ENCODE results near the gene SERPINC1. TPM values are rescaled to one million over a fixed set of nuclear protein-coding genes. Genes with fewer than 3 reads are reported as not detected.
"Not testable (repeated sequence)": the region's sequence is repeated elsewhere in the genome, so short reads cannot be mapped to it uniquely, and the experiment has no call there.

SERPINC1 gene
- total and polyA plus RNA-seq, 2 of the 8 experiments (the other 6 are each of a cell fraction or from before 2014, with no cell fraction given), result 0.08 TPM; not detected in 1

DNA sequence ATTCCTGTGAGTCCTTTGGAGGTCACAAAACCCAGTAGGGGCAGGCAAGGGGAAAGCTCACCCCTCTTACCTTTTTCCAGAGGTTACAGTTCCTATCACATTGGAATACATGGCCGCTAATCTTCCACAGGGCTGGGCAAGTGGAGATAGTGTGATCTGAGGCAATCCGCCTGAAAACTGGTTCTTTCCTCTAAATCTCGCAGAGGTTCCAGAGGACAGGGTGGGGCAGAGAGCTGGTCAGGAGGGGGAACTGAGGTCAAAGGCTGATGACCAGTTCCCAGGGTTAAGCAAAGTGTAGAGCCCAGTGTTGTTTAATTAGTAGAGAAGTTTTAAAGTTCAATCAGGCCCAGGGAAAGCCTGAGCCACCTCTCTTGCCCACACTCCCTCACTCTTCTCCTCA lies at the start of gene SERPINC1 (continued):
- TF ChIP-seq, protein P1, sequence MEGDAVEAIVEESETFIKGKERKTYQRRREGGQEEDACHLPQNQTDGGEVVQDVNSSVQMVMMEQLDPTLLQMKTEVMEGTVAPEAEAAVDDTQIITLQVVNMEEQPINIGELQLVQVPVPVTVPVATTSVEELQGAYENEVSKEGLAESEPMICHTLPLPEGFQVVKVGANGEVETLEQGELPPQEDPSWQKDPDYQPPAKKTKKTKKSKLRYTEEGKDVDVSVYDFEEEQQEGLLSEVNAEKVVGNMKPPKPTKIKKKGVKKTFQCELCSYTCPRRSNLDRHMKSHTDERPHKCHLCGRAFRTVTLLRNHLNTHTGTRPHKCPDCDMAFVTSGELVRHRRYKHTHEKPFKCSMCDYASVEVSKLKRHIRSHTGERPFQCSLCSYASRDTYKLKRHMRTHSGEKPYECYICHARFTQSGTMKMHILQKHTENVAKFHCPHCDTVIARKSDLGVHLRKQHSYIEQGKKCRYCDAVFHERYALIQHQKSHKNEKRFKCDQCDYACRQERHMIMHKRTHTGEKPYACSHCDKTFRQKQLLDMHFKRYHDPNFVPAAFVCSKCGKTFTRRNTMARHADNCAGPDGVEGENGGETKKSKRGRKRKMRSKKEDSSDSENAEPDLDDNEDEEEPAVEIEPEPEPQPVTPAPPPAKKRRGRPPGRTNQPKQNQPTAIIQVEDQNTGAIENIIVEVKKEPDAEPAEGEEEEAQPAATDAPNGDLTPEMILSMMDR (IDR thresholded peaks at IDR 0.05; ENCODE audit: control extremely low read depth in 1 of 3, insufficient read depth in 1 of 3, low read depth in 1 of 3, low read length in 3 of 3), result no peak
- TF ChIP-seq CEBPB (IDR thresholded peaks at IDR 0.05; ENCODE audit: low read depth, low read length) (no peak), SIRT6 (IDR thresholded peaks at IDR 0.05; ENCODE audit: low read length) (no peak), POU5F1 (IDR thresholded peaks at IDR 0.05; ENCODE audit: low read depth, low read length) (no peak), JUND (IDR thresholded peaks at IDR 0.05; ENCODE audit: low read length) (no peak)

GRCh38 chr1:173965896-173966295 lies 48.8 kb upstream of the SERPINC1 start:
- not testable (repeated sequence) for H3K23me2 ChIP-seq (ENCODE audit: low read depth, low read length); DNase-seq (ENCODE audit: low read depth in 1 of 2, low spot score in 2 of 2); H2AFZ ChIP-seq (ENCODE audit: low read length); H3K23ac ChIP-seq (ENCODE audit: insufficient read length); H3K9ac ChIP-seq (replicated peaks in 1 of 4; ENCODE audit: extremely low read depth in 1 of 4, low read depth in 3 of 4, low read length in 3 of 4); H3K9me3 ChIP-seq (ENCODE audit: insufficient read depth in 2 of 2, low read depth in 1 of 2, low read length in 1 of 2); H4K20me1 ChIP-seq (replicated peaks in 1 of 2; ENCODE audit: control insufficient read depth in 1 of 2, insufficient read depth in 2 of 2, low read length in 2 of 2); H3K27ac ChIP-seq (ENCODE audit: low read depth, low read length); H4K8ac ChIP-seq (ENCODE audit: extremely low read depth, insufficient read depth, low read length); H2BK15ac ChIP-seq (ENCODE audit: low read length); H3K79me2 ChIP-seq (ENCODE audit: control insufficient read depth in 1 of 2, insufficient read depth in 2 of 2, low read length in 2 of 2); H2BK12ac ChIP-seq (ENCODE audit: low read depth, low read length); H2AK5ac ChIP-seq (ENCODE audit: low read depth, low read length); H3K4me1 ChIP-seq (replicated peaks in 1 of 4; ENCODE audit: control insufficient read depth in 3 of 4, insufficient read depth in 4 of 4, low read length in 3 of 4); H3K18ac ChIP-seq (ENCODE audit: extremely low read depth, low read length); FAIRE-seq; H3K79me1 ChIP-seq (ENCODE audit: low read depth, low read length); H2BK5ac ChIP-seq (ENCODE audit: low read depth, low read length); H3K56ac ChIP-seq (replicated peaks; ENCODE audit: insufficient read length, low read depth, low read length); H4K91ac ChIP-seq (replicated peaks; ENCODE audit: insufficient read length, low read length); H2BK20ac ChIP-seq (ENCODE audit: low read length); H3K14ac ChIP-seq (ENCODE audit: insufficient read length); H4K5ac ChIP-seq (ENCODE audit: insufficient read length, low read depth, low read length); H2BK120ac ChIP-seq (replicated peaks; ENCODE audit: low read depth, low read length); H3K4me2 ChIP-seq (ENCODE audit: insufficient read depth in 1 of 2, low read depth in 2 of 2, low read length in 2 of 2); H3K4ac ChIP-seq (replicated peaks; ENCODE audit: insufficient read length, low read depth, low read length); H3K27me3 ChIP-seq (replicated peaks in 1 of 4; ENCODE audit: control insufficient read depth in 3 of 4, extremely low read depth in 1 of 4, insufficient read depth in 3 of 4, low read length in 3 of 4); H3K4me3 ChIP-seq (ENCODE audit: extremely low read depth in 1 of 4, insufficient read depth in 2 of 4, low read depth in 3 of 4, low read length in 4 of 4)
- ChIA-PET CTCF (ENCODE audit: partially characterized antibody) (interaction anchor here (0.7 to 0.9 kb wide), 4 partner anchors 31 to 253 kb away, joined by 3 read pairs; no protein-coding TSS in a partner anchor), POLR2A (ENCODE audit: partially characterized antibody) (interaction anchor here (0.6 to 3.6 kb wide), 2 partner anchors 98 to 101 kb away, joined by 3 to 10 read pairs; partner anchors contain the start of genes GAS5 and ZBTB37)
- WGBS, 2 experiments (ENCODE audit: extremely low coverage in 1 of 2, insufficient coverage in 1 of 2, insufficient read length in 1 of 2, insufficient replicate concordance in 2 of 2, low coverage in 1 of 2, low lambda C conversion rate in 2 of 2, missing lambda C conversion rate in 1 of 2), result 98% methylated on average over 5 of the region's 5 CpGs; no CpG with 5 or more reads in 1 of the 2 experiments
- peaks cover 11 to 69% (median 34%) of the 10 kb centered on the region in 4 experiments for H3K36me3 ChIP-seq (ENCODE audit: control insufficient read depth in 2 of 4, insufficient read depth in 4 of 4, low read length in 3 of 4)

Measured in H1 (cell line).